GM18520 (cell line): Measurements from ENCODE around the gene TLR3.

Experiments used
- ATAC-seq: cut with Tn5 transposase; IDR thresholded peaks from one replicate; pipeline ENCODE4 v1.9.1; 2021; ENCODE audit not compliant: unreplicated experiment

Gene TLR3

DNA sequence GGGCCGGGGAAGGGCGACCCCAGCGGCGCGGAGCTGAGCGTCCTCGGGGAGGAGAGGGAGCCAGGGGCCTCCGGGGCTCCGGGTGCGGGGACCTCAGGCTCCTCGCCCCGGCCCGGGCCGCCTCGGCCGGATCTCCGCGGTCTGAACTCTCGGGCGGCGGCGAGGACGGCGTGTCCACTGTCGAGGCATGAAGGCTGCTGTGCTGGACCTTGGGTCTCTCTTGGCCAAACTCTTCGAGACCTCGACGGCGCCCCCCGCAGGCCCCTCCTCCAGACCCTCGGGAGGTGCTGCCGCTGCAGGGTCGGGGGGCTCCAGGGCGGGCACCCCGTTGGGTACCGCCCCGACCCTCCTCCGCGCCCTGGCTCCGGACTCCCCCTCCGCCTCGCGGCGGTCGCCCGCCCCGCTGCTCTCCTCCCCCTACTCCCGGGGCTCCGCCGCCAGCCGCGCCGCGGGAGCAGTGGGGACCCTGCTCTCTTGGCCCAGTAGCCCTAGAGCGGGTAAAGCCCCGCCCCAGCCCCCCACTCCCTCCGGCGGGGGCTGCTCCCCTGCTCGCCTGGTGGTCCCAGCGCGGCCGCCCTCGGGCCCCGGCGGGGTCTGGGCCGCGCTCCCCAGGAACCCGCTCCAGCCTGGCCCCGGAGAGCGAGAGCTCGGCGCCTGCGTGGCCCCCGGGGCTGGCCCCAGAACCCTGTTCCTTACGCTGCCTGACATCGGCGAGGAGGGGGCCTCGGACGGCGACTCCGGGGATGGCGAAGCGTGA is 36.1 kb downstream of the TLR3 start:
- no peak for ATAC-seq

DNA sequence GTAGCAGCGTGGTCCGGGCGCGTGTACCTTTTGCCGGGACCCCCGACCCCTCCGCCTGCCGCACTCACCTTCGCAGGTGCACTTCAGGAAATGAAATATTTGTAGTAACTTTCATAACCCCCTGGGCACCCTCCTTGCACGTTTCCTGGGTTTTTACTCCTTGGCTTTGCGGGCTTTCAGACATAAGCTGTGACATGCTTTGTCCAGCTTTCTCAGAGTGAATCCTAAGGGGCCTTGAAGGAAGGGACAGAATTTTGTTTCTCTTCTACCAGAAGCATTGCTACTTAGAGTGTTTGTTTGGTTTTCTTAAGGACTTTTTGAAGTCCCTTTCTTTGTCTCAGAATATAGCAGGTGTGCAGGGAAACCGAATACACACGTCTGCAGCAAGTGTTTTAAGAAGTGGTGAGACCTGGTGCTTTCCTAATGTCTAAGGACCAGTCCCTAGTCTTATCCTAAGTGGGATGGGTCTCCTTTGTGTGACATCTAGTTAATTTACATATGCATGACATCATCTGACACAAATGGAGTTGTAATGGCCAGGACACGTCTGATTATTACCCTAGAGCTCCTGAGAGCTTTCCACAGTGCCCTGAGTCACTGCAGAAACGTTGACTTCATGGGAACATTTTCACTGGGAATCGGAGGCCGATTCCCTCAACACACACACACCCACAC is 36.8 kb downstream of the TLR3 start:
- ATAC-seq: no peak

DNA sequence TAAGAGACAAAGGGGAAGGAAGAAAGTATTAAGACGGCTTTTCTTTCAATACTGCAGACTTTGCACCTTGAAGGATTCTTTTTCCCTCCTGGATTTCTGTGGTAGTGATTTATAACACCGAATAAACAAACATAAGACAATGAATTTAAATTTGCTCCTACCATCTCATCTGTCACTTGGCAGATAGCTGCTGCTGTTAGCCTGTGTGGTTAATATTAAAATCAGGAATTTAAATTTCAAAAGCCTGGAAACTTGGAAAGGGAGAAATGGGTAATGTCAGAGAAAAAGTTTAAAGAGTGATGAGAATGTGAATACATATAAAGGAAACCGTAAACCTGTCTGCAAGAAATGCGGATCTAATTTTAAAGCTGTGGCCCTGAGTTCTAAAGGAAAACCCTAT is 39.0 kb downstream of the TLR3 start:
- ATAC-seq: no peak

DNA sequence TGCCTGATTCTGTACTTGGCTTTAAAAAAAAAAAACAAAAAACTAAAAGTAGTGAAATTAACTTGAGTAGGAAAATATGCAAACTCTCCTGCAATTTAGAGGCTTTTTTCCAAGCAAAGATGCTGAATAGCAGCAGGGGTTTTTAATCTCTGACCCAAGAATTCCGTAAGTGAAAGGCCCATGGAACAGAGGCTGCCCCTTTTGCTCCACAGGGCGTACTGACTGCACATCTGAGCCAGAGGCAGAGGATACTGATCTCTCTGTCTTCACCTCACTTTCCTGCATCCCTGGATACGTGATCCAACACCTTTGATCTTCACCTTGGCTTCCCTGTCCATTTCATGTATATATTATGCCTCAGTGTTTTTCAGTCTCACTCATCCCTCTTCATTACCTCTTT is 39.4 kb downstream of the TLR3 start:
- ATAC-seq: no peak

DNA sequence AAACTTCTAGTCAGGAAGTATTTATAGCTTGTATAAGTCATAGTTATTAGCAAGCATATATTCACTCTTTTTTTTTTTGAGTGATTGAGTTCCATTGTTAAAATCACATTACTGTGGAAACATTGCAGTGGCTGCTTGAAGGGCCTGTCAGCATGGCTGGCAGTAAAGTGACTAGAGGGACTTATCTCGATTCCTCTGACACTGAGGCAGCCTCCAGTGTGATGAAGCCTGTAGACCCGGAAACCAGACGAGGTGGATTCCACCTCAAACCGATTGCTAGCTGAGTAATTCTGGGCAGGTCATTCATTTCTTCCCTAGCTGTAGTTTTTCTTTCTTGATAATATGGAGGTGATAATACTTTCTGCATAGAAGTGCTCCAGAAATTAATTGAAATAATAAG is 40.3 kb downstream of the TLR3 start:
- ATAC-seq: no peak

DNA sequence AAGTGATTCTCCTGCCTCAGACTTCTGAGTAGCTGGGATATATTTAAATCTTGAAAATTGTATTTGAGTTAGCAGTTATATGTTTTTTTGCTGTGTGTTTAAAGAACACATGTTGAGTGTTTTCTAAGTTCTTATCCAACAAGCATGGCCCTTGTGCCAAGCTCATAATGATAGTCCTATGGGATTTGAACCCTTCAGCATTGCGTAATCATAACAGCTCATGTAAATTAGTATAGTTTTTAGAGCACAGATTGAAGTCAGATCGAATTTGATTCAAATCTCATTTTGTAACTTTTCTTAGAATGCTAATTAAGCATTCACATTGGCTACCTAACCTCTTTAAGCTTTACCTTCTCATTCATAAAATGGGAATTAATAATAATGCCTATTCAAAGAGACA is 47.7 kb downstream of the TLR3 start:
- ATAC-seq: no peak

DNA sequence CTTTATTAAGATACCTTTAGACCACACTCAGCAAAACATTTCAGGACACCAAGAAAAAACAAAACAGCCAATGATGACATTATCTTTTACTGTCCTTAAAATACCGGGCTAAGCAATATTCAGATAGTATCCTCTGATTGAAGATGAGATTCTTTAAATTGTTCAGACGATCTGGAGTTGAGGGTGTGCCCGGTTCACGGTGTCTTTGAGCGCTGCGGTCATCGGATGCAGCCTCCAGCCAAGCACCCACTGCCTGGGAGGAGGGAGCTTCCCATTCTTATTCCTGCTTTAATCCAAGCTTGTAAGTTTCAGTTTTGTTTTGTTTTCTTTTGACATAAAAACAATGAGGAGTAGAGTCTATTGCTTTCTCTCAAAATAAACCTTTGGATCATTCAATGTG is 49.6 kb downstream of the TLR3 start:
- no peak for ATAC-seq

DNA sequence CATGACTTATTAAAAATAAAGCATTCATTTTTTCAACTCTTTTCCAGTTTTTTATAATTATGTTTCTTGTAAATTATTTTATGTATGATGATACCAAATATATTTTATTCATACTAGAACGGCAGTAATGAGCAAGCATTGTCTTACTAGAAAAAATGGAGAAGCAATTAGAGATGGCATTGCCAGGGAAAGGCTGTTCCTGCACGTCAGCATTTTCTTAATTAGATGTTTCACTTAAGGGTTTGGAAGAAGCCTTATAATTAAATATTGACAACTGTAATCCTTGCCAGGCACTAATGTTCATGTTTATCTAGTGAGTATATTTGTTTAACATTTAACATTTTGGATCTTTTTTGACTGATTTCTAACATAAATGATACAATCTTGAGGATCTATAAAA is 52.1 kb downstream of the TLR3 start:
- no peak for ATAC-seq

DNA sequence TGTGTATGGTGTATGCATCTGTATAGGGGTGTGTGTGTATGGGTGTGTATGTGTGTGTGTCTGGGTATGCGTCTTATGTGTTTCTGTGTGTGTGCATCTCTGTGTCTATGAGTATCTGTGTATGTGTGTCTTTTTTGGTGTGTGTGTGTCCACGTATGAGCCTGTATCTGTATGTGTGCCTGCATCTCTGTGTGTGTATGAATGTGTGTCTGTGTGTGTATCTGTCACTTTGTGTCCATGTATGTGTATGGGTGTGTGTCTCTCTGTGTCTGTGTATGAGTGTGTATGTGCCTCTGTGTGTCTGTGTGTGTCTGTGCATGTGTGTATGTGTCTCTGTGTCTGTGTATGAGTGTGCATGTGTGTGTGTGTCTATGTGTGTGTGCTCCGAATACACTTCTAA is 59.9 kb downstream of the TLR3 start:
- no peak for ATAC-seq

DNA sequence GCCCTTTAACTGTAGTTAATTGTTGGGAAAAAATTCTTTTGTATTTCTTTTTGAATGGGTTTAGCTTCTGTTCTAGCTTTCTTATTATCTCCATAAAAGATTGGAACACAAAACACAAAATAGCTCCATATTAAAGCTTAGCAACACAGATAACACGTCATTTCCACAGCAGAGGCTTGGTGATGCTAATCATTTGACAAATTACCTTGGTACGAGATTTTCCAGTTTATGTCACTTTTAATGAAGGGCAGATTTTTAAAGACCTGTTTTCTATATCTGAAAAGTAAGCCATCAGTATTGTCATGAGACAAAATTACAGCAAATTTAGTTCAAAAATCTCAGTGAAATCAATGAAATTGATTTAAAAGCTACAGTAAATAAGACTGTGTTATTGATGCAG is 63.0 kb downstream of the TLR3 start:
- no peak for ATAC-seq

DNA sequence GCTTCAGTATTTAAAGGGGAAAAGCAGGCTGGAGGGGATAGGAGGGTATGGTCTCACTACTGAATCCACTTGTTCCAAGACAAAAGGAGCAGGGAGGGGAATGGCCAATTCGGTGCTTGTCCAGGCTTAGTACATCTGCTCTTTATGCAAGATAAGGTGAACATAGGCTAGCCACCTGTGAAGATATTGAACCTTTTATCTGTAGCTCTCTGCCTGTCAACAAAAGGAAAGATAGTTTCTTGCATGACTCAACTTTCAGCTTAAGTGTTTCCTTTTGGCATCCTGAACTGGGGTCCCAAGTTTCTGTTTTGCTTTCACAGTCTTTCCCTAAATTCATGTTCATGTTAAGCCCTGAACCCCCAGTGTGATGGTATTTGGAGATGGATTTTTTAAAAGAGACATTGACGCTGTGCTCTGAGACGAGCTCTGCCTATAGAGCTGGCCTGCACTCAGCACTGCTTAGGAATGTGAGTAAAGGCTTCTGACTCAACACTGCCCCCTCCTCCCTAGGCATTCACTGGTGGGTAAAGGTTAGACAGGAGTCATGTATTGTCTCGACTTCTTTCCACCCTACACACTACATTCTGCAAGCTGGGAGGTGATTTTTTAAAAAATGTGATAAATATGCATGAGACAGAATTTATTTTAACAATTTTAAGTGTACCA is 63.8 kb downstream of the TLR3 start:
- no peak for ATAC-seq

DNA sequence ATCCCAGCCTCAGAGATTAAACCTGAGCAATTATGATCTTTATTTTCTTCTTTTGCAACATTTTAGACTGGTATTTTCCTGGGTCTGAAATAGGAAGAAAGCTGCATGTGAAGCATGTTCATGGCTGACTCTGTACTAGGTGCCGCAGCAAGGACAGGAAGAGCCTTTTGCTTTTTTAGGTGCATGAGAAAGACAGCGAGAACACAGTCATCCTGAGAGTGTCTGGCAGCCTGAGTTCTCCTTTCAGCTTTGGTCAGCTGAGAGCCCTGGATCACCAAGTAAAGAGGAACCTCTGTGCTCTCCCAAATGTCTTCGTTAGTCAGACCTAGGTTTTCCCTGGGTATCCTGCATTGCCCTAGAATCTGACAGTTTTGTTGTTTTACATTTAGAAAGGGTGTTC is 65.3 kb downstream of the TLR3 start:
- peak; percentile 99 for ATAC-seq

DNA sequence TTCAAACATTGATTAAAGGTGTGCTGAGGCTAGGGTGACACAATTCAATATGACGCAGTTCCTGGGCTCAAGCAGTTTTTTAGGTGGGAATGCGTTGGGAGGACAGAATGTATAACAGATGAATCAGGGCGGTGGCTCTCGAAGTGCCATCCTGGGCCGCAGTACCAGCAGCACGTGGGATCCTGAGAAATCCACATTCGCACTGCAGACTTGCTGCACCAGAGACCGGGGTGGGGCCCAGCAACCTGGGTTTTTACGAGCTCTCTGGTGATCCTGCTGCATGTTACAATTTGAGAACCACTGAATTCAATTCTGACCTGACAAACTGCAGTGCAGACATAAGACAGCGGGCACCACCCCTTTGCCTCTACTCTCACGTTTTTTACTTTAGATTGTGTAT is 65.9 kb downstream of the TLR3 start:
- no peak for ATAC-seq

DNA sequence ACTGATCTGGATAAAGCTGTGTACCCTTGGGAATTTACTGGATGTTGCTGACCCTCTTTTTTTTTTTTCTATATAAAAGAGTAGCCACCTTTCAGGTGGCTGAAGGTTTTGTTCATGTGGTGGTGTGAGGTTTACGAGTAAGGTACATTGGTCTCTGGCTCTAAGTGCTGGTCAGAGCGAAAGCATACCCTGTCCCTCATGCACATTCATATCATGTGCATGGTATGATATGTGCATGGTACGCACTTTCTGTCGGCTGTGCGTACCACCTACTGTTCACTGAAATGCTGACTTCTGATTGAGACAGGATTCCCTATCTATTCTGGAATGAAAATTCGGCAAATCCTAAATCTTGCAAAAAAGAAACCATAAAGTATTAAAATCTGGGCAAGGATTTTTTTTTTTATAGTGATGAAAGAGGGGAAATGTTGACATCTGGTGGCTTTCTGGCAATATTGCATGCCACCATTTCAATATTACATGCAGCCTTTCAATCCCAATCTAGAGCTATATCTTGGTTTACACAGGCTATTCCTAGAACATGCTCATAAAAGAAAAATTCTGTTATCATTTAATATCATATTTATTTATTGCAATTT is 68.3 kb downstream of the TLR3 start:
- ATAC-seq: peak; percentile 34
